Ovary (tissue), 3 donors: ENCODE data around the gene TMBIM4.

Source experiments
- EP300 ChIP-seq: sonication (generic); formaldehyde crosslinking; IDR thresholded peaks from one replicate; pipeline ENCODE4 v1.6.1; 2017; ENCODE audit warnings: antibody characterized with exemption
- POLR2A ChIP-seq: fragments of 450-650 bp; IDR thresholded peaks from one replicate; pipeline ENCODE4 v1.6.1; 2017; ENCODE audit warnings: antibody characterized with exemption, mild to moderate bottlenecking, moderate library complexity
- TF ChIP-seq, protein P1 (sequence below), 3 donors: fragments of 450-650 bp in 2 of 3; fragments of 200-600 bp in 1 of 3; IDR thresholded peaks; one replicate each; pipeline versions ENCODE4 v1.5.1 to v1.8.0; 2016 to 2022; ENCODE audit warnings: antibody characterized with exemption in 3 of 3, mild to moderate bottlenecking in 1 of 3
- donor health status: DM: no; HTN: no; CAD: no.

DNA sequence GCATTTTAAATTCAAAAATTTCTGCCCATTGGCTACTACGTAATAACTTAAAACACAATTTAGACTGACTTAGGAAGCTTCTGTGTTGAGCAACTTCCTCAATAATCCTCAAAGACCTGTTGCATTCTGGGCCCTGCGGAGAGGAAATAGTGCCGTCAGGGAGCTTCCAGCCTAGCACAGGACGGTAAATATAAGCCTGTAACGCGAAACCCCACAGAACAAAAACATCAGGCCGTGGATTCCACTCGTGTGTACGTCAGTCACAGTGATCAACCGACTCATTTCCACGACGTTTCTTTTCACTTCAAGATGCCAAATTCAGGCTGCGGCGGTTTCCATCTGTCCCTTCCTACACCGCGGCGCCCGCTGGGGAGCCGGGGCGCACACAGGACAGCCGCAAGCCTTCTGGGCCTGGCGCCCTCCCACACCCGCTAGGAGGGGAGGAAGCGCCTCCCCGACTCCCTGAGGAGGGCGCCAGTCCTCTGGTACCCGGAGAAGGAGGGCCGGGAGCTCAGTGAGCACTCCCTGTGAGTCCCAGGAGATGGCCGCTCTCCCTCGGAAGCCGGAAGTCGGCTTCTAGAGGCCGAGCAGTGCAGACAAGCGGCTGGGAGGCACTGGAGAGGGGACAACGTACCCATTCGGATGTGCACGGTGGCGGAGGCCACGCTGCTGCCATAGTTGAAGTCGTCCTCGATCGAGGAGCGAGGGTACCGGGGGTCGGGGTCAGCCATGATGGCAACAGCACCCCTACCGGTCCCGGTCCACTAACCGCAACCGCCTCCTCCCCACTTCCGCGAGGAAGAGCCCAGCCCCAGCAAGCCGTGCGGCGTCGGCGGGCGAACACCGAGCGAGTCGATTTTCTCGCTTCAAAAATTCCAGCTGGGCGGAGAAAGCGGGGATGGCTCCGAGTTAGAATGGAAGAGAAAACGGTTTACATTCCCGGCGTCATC is at the start of gene TMBIM4:
- TF ChIP-seq, protein P1, sequence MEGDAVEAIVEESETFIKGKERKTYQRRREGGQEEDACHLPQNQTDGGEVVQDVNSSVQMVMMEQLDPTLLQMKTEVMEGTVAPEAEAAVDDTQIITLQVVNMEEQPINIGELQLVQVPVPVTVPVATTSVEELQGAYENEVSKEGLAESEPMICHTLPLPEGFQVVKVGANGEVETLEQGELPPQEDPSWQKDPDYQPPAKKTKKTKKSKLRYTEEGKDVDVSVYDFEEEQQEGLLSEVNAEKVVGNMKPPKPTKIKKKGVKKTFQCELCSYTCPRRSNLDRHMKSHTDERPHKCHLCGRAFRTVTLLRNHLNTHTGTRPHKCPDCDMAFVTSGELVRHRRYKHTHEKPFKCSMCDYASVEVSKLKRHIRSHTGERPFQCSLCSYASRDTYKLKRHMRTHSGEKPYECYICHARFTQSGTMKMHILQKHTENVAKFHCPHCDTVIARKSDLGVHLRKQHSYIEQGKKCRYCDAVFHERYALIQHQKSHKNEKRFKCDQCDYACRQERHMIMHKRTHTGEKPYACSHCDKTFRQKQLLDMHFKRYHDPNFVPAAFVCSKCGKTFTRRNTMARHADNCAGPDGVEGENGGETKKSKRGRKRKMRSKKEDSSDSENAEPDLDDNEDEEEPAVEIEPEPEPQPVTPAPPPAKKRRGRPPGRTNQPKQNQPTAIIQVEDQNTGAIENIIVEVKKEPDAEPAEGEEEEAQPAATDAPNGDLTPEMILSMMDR (IDR thresholded peaks at IDR 0.05): peak; percentile 67 to 76 (median 68)
- TF ChIP-seq POLR2A (peak; percentile 78), EP300 (peak; percentile 31)
